HG02610 (cell line): ENCODE results near the gene DPEP2NB.
"Not testable (repeated sequence)": the region's sequence is repeated elsewhere in the genome, so short reads cannot be mapped to it uniquely, and the experiment has no call there.

ENCODE experiments used
- ATAC-seq: cut with Tn5 transposase; IDR thresholded peaks from one replicate; pipeline ENCODE4 v1.9.1; 2021; ENCODE audit warnings: mild to moderate bottlenecking, moderate library complexity; ENCODE audit not compliant: unreplicated experiment

Gene DPEP2NB, protein sequence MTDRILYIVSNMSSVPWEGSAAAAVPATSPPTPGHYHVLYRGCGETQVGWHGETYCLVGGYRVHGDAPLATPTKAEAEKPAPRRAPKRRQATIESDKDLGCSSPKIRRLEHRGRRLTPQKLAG

DNA sequence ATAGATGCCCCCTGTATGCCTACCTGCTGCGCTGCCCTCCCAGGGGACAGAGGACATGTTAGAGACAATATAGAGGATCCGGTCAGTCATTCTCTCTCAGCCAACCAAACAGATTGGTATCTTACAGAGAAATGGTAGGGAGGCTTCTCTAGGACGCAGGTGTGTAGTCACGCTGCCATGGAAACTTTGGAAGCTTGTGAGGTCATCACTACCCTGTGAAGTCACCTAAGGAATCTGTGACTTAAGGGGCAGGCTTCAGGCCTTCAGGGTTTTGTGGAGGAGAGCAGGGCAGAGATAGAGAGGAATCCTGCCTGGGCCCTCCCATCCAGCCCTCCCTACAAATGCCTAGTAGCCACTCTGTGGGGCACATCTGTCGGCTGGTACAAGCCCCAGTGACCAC lies at the start of gene DPEP2NB:
DPEP2NB (minus strand) TSS at position 231 of the 400 bp plus-strand sequence; CDS start at position 90, 141 bp downstream.
- ATAC-seq: no peak

DNA sequence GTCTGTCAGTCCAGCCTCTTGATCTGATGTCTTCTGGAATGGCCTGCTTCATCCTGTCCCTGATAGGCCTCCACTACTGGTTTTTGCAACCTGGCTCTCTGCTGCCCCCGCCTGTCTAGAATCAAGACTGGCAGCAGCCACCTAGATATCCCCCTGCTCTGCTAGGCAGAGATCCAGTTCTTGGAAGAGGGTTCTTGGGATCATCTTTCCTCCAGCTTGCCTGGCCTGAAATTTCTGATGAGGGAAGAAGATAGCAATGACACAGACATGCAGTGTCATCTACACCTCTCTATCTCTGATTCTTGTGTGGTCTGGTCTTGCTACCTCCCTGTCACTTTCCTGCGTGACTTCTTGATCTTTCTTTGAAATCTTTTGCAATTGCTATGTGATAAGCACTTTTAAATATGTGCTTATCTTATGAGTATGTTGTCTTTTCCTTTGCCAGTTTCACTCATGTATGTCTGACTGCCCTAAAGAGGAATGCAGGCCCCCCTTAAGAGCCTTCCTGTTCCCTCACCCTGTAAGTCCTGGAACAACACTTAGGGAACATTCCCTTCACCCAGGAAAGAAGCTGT lies 49.2 kb upstream of the DPEP2NB start:
- ATAC-seq: peak; percentile 66

DNA sequence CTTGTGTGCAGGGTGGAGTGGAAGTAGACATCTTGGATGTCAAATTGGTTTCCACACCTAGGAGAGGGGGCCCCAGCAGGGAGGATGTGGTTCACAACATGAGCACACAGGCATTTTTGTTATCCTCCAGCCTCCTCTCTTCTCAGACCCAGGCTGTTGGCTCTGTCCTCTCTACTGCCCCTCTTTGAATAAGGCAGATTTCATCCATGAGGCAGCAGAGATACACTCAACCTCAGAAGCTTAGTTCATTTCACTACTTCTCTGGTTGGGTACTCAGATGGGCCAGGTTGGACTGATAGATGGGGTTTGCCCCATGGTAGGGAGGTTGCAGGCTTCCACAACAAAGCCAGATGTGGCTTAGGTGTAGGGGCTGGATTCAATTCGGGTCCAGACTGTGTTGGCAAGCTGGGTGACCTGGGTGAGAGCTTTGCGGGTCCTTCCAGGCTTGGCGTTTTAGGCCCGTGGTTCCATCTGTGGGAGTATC lies 47.2 kb upstream of the DPEP2NB start:
- no peak for ATAC-seq

DNA sequence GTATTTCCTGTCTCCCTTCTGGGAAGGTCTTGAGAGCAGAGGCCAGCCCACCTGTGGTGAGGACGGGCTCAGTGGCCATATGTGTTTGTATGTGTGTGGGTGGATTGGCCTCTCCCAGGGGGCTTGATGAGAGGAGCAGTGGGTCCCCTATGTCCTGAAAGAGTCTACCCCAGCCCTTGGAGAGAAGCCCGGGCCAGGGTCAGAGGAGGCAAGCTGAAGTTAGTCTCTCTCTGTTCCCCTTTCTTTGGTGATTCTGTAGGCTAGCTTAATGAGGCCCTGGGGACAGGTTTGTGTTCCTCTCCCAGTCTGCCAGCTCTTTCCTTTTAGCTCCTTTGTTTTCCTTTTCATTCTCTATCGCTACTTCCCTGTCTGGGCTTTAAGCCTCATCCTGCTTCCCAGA lies 45.7 kb upstream of the DPEP2NB start:
- no peak for ATAC-seq

DNA sequence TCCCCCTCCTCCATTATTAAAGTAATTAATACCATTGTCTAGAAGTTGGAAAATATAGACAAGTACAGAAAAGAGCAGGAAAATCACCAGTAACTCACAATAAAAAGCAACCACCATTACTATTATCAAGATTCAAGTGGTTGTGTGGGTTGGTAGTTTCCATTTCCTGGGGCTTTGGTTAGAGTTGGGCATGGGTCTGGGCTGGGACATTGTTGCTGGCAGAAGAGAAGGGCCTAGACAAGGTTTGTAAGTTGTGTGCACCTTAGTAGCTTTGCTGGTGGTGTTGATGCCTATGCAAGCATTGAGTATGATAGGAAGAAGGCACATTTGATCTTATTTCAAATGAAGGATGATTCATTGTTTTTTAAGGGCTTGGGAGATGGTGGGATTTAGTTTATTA lies 44.1 kb upstream of the DPEP2NB start:
- no peak for ATAC-seq

DNA sequence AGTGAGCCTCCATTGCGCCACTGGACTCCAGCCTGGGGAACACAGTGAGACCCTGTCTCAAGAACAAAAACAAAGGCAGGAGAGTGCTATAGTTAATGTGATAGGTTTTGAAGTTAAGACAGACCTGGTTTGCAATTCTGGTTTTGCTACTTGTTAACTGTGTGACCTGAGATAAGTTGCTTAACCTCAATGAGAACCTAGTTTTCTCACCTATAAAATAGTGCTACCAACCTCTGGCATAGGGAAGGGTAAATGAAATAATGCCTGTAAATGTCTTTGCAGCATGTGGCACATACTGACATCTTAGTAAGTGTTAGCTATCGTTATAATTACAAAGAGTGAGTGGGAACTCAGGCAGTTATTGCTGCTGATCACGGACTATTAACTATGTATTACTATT lies 39.7 kb upstream of the DPEP2NB start:
- ATAC-seq: no peak

DNA sequence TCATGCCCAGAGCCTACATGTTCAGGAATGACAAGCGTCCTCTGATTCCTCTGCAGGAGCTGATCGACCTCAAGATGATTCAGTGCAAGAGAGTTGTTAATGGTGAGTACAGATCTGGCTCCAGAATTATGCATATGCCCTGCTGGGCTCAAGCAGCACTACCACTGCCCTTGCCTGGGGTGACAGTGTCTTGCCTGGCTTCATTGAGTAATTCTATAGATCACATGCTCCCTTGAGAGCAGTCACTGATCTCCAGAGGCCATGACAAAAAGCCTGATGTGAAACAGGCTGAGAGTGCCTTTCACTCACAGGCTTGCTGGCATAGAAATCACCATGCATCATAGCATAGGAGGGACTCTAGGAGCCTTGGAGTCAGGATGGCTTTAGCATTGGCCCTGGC lies 33.7 kb upstream of the DPEP2NB start:
- ATAC-seq: no peak

DNA sequence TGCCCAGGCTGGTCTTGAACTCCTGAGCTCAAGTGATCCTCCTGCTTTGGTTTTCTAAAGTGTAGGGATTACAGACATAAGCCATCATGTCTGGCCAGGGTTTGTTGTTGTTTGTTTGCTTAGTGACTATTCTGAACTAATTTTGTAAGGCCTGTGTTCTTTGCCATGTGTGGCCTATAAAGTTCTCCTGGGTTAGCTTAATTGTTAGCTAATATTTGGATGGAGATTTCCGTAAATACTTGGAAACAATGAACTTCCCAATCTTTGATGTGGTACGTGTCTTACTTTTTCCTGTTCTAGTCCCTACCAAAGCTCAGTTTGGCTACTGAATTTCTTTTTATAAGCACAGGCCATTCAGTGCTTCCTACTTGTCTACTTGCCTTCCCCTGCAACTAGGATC lies 32.3 kb upstream of the DPEP2NB start:
- no peak for ATAC-seq

DNA sequence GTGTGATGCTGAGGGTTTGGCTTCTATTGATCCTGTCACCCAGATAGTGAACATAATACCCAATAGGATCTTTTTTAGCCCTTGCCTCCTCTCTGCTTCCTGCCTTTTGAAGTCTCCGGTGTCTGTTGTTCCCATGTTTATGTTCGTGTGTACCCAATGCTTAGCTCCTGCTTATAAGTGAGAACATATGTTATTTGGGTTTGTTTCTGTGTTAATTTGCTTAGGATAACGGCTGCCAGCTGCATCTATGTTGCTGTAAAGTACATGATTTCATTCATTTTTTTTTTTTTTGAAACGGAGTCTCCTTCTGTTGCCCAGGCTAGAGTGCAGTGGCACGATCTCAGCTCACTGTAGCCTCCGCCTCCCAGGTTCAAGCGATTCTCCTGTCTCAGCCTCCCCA lies 30.4 kb upstream of the DPEP2NB start:
- no peak for ATAC-seq

DNA sequence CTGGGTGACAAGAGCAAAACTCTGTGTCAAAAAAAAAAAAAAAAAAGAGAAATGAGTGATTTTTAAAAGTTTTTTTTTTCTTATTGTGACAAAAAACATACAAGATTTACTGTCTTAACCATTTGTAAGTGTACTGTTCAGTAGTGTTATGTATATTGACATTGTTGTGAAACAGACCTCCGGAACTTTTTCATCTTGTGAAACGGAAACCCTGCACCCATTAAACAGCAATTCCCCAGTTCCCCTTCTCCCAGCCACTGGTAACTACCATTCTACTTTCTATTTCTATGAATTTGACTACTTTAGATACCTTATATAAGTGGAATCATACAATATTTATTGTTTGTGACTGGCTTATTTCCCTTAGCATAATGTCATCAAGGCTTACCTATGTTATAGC lies 26.1 kb upstream of the DPEP2NB start:
- no peak for ATAC-seq

DNA sequence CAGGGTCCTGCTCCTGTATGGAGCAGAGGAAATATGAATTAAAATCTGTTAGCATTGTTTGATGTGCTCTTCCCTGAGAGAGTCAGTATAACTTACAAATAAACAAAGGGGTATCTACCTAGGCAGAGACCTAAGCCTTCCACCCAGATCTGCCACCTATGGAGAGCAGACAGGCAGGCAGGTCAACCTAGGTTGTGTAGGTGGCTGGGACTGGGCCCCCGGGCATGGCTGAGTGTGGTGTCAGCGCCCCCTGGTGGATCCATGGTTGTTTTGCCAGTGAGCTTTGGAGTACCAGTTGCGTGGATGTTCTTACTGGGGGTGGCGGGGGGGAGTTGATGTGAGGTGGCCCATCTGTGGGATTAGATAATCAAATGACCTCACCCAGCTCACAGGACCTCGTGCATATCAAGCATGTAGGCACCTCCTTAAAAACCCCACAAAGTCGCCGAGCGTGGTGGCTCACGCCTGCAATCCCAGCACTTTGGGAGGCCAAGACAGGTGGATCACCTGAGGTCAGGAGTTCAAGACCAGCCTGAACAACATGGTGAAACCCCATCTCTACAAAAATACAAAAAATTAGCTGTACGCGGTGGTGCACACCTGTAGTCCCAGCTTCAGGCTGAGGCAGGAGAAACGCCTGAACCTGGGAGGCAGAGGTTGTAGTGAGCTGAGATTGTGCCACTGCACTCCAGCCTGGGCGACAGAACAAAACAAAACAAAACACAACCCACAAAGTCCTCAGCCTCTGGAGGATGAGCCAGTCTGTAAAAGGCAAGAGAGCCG lies 25.0 kb upstream of the DPEP2NB start:
- peak; percentile 56 for ATAC-seq

DNA sequence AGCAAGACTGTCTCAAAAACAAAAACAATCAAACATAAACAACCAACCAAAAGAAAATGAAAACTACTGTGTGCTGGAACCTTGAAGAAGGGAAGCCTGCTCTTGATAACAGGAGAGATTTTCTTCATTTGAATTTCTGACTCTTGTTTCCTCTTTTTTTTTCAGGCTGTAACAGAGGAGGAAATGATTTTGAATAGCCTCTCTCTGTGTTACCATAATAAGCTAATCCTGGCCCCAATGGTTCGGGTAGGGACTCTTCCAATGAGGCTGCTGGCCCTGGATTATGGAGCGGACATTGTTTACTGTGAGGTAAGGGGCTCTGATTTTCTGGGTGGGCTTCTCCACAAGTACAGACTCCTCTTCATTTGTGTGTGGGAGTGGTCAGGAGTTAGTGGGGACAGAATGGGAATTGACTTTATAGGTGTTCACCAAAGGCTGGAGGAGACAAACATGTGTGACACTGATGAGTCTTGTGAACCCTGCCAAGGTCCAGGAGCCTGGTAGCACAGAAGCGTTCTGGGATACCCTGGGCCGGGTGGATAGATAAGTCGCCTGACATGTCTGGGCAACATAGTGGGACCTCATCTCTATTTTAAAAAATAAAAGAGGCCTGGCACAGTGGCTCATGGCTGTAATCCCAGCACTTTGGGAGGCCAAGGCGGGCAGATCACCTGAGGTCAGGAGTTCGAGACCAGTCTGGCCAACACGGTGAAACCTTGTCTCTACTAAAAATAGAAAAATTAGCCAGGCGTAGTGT lies 22.3 kb upstream of the DPEP2NB start:
- ATAC-seq: no peak

DNA sequence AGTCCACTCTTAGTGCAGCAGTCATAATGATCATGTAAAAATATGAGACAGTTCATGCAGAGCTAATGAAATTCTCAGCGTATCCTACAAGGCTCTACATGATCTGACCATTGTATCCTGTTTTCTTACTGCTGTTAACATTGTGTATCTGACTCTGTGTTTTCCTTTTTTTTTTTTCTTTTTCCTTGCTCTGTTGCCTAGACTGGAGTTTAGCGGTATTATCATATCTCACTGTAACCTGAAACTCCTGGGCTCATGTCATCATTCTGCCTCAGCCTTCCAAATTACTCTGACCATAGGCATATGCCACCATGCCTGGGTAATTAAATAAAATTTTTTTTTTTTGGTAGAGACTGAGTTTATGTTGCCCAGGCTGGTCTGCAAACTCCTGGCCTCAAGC lies 19.5 kb upstream of the DPEP2NB start:
- no peak for ATAC-seq

DNA sequence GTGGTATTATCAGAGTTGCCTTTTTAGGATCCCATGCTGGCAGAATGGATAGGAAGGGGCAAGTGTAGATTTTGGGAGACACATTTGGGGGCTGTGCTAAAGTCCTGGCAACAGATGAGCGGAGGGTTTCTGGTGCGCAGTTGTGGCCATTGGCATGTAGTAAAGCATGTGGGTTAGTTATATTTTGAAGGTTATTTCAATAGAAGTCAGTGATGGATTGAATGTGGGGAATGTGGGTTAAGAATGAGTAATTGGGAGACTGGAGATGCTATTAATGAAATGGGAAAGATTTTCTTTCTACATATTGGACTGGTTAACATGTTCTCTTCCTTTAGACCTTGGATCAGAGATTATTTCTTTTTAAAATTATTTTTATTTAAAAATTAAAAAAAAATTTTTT lies 17.4 kb upstream of the DPEP2NB start:
- no peak for ATAC-seq

DNA sequence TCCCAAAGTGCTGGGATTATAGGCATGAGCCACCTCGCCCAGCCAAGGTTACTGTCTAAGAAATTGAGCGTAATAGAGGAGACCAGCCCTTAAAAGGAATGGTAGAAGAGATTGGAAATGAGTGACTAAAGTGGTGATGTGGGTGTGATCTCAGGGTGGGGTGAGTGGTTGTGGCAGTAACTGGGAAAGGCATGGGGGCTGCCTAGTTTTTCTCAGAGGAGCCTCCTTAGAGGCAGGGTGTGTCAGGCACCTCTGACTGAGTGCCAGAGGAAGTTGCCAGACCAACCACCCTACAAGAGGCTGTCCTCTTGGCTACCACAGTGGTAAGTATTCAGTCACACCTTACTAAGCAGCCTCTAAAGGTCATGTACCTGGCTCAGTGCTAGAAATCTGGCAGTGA lies 16.2 kb upstream of the DPEP2NB start:
- no peak for ATAC-seq

DNA sequence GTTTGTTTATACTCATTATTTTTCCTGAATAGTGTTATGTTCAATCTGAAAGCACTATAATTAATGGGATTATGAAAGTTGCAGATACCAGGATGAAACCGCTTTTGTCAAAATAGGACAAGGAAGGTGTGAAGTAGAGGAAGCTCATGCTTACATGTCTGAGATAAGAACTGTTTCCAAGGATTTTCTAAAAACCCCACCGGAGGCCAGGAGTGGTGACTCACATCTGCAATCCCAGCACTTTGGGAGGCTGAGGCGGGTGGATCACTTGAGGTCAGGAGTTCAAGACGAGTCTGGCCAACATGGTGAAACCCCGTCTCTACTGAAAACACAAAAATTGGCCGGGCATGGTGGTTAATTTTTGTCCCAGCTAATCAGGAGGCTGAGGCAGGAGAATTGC lies 14.4 kb upstream of the DPEP2NB start:
- not testable (repeated sequence) for ATAC-seq

DNA sequence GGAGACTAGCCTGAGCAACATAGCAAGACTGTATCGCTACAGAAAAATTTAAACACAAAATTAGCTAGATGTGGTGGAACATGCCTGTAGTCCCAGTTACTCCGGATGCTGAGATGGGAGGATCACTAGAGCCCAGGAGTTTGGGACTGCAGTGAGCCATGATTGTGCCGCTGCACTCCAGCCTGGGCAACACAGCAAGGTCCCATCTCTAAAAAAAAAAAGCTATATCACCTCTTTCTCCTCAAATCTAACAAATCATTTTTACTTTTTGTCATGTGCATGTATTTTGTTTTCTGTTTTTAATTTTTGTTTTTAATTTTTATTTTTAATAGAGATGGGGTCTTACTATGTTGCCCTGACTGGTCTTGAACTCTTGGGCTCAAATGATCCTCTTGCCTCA lies 13.3 kb upstream of the DPEP2NB start:
- ATAC-seq: no peak

DNA sequence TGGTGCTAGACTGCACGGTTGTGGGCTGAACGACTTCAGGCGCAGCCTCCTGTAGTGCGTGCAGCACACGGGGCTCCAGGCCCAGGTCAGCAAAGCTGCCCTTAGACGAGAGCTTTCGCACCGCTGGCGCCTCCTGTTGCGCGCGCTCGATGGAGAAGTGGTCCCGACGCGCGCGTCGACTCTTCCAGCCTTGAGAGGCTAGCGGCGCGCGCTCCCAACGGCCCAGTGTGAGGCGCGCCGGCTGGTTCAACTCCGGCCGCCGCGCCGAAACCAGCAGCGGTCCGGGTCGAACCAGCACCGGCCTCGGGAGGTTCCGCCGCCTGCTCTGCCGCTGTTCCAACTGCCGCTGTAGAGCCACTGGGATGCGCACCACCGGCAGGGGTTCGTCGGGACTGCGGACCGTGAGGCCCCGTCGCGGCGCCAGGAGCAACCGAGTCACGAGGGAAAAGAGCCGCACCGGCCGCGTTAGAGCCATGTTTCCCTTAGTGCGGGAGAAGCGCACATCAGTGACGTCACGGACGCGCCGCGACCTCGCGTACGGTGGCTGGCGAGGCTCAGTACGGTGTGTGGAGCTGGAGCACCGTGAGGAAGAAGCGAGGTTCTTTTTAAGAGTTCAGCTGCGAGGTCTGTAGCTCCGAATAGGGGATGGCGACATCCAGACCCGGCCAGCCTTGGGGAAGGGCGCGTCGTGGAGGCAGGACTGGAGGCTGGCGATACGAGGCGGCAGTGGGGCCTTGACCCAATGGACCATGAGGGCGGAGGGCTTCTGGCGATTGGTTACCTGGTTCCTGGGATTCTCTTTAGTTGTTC lies 7.2 kb upstream of the DPEP2NB start, which contains the start of the genes DDX28 and DUS2:
DDX28 (minus strand) TSS at position 505 of the 810 bp plus-strand sequence; CDS start at position 475, 30 bp downstream.
DUS2 (plus strand) TSS at position 557 of the 810 bp plus-strand sequence. CDS start 14,740 bp downstream, outside the sequence.
- ATAC-seq: peak; percentile 74

DNA sequence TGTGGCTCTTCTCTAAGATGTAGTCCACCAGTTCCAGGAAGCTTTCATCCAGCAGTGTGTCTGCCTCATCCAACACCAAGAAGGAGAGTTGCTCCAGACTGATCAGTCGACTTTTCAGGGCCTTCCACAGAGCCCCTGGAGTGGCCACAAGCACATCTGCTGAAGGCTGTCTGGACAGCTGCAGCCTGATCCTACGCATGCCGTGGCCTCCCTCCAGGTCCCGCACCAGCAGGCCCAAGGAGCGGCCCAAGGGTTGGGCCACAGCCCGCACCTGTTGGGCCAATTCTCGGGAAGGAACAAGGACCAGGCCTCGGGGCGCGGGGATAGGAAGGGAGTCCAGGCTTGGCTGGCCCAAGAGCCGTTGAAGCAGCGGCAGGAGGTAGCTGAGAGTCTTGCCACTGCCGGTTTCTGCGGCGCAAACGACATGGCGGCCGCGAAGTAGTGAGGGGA lies 6.6 kb upstream of the DPEP2NB start:
- peak; percentile 3 for ATAC-seq

DNA sequence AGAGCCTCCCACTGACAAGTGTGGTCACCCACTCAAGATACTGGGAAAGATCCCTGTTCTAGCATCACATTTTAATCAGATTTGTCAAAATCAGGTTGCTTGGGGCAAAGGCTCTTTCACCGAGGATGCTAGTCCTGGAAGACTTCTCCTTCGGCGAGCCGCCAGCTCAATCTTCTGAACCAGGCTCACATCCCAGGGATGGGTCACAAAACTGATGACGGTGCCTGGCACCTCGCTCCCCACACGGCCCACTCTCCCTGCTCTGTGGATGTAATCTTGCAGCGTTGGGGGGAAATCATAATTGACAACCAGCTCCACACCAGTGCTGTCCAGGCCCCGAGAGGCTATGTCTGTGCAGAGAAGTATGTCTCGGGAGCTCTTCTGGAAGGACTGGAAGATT lies 5.8 kb upstream of the DPEP2NB start:
- no peak for ATAC-seq
